HepG2 (cell line): Measurements from ENCODE around the gene HRG. TPM values are rescaled to one million over a fixed set of nuclear protein-coding genes. Genes with fewer than 3 reads are reported as not detected.

Experiments used
- ATAC-seq: fragments of 200-7000 bp; cut with Tn5 transposase; 3 replicates; pipeline ENCODE4 v1.9.1; 2020; ENCODE audit warnings: mild to moderate bottlenecking, moderate library complexity
- BruUV-seq: library from RNA; stranded (reverse); fragments of 400-500 nt; replicated peaks from 2 replicates; lab custom pipeline; 2021; lab: Mats Ljungman, UMichigan
- CTCF ChIA-PET: fragments of 300-600 bp; formaldehyde crosslinking; extraction: SDS; loops from one replicate; lab custom pipeline; 2021; ENCODE audit warnings: low total read pairs, inconsistent platforms, low intra/inter-chr PET ratio; lab: Yijun Ruan, JAX
- POLR2A ChIA-PET: fragments of 350-600 bp; sonication (Branson Sonifier 250); formaldehyde crosslinking; loops from one replicate; lab custom pipeline; 2020; ENCODE audit warnings: antibody characterized with exemption, inconsistent platforms; lab: Yijun Ruan, JAX
- DNase-seq: peaks from one replicate; pipeline ENCODE4 v3.0.0-alpha.2; 2015; ENCODE audit warnings: low spot score
- FAIRE-seq: peaks from 3 replicates; lab custom pipeline; 2011; peaks lifted over from hg19 to GRCh38; lab: Jason Lieb, UNC
- H2AFZ ChIP-seq: one replicate; pipeline ENCODE4 v1.6.1; 2011; ENCODE audit warnings: low read length, inconsistent platforms
- H3K27ac ChIP-seq: fragments of 300-600 bp; 3 replicates; pipeline ENCODE4 v1.8.0; 2011; ENCODE audit warnings: mixed run types, mild to moderate bottlenecking, mixed read lengths, low read length, inconsistent platforms; ENCODE audit not compliant: insufficient read depth; ENCODE audit errors: extremely low read length
- H3K27me3 ChIP-seq, 2 experiments: fragments of 200-600 bp in 1 of 2; 2 replicates in 1 of 2; 3 replicates in 1 of 2; pipeline versions ENCODE4 v1.6.0 to v1.8.0; 2011; ENCODE audit warnings: low read length in 2 of 2, mild to moderate bottlenecking in 2 of 2, moderate library complexity in 2 of 2, inconsistent platforms in 1 of 2; ENCODE audit not compliant: insufficient read depth in 2 of 2, control insufficient read depth in 1 of 2
- H3K36me3 ChIP-seq, 2 experiments: fragments of 200-600 bp in 1 of 2; replicated peaks in 1 of 2; 2 replicates in 1 of 2; 3 replicates in 1 of 2; pipeline versions ENCODE4 v1.5.1 to v1.8.0; 2011; ENCODE audit warnings: low read length in 2 of 2, inconsistent platforms in 1 of 2; ENCODE audit not compliant: insufficient read depth in 2 of 2, control insufficient read depth in 1 of 2
- H3K4me1 ChIP-seq: 2 replicates; pipeline ENCODE4 v1.5.1; 2012; ENCODE audit warnings: low read length, inconsistent platforms; ENCODE audit not compliant: insufficient read depth
- H3K4me2 ChIP-seq: 2 replicates; pipeline ENCODE4 v1.6.0; 2011; ENCODE audit warnings: low read depth, low read length, inconsistent platforms
- H3K4me3 ChIP-seq, 3 experiments: fragments of 200-600 bp in 1 of 3; sonication (generic), shearing (Covaris generic) in 1 of 3; replicated peaks in 1 of 3; 2 replicates each; pipeline ENCODE4 v1.5.1; 2011 to 2016; ENCODE audit warnings: low read length in 3 of 3, inconsistent platforms in 2 of 3, low read depth in 2 of 3, mild to moderate bottlenecking in 2 of 3, control low read depth in 1 of 3, mixed read lengths in 1 of 3; ENCODE audit not compliant: insufficient read depth in 1 of 3
- H3K79me2 ChIP-seq: one replicate; pipeline ENCODE4 v1.6.1; 2011; ENCODE audit warnings: low read length, inconsistent platforms; ENCODE audit not compliant: insufficient read depth
- H3K9ac ChIP-seq: 2 replicates; pipeline ENCODE4 v1.6.0; 2011; ENCODE audit warnings: mild to moderate bottlenecking, low read depth, low read length, inconsistent platforms; ENCODE audit not compliant: insufficient read depth
- H3K9me3 ChIP-seq: 2 replicates; pipeline ENCODE4 v1.5.1; 2012; ENCODE audit warnings: mild to moderate bottlenecking, low read length
- H4K20me1 ChIP-seq: 2 replicates; pipeline ENCODE4 v1.6.0; 2011; ENCODE audit warnings: inconsistent platforms, mild to moderate bottlenecking, low read length, moderate library complexity; ENCODE audit not compliant: insufficient read depth
- HOXA5 ChIP-seq: sonication (generic); formaldehyde crosslinking; IDR thresholded peaks from 2 replicates; pipeline ENCODE4 v1.4.0; 2020; ENCODE audit warnings: missing genetic modification reagents
- IRF9 ChIP-seq: sonication (generic); formaldehyde crosslinking; IDR thresholded peaks from 2 replicates; pipeline ENCODE4 v1.8.0; 2022; ENCODE audit warnings: missing genetic modification reagents, mild to moderate bottlenecking, borderline replicate concordance
- MAFG ChIP-seq: sonication (generic); formaldehyde crosslinking; IDR thresholded peaks from 2 replicates; pipeline ENCODE4 v1.5.1; 2020; ENCODE audit warnings: mild to moderate bottlenecking, missing genetic modification reagents
- SMARCC2 ChIP-seq: fragments of 450-650 bp; IDR thresholded peaks from 2 replicates; pipeline ENCODE4 v1.6.1; 2017; ENCODE audit warnings: antibody characterized with exemption, mild to moderate bottlenecking
- TEAD3 ChIP-seq: optimal IDR thresholded peaks from 2 replicates; pipeline ENCODE3; 2016; ENCODE audit warnings: borderline replicate concordance
- ZBTB42 ChIP-seq: sonication (generic); formaldehyde crosslinking; IDR thresholded peaks from 2 replicates; pipeline ENCODE4 v1.5.0; 2020; ENCODE audit warnings: mild to moderate bottlenecking, missing genetic modification reagents
- WGBS: methylation state at CpG from one replicate; pipeline ENCODE4 v1.1.6; 2017; ENCODE audit warnings: low lambda C conversion rate; 5-methylcytosine and 5-hydroxymethylcytosine counted together
- in situ Hi-C: cut with HindIII; loops from 2 replicates; pipeline ENCODE4 v1.10.0; 2017; ENCODE audit warnings: low pct_unique_long_range_greater_than_20kb; ENCODE audit not compliant: extremely low pct_ligation_motif_present
- intact Hi-C: fragments of 100-400 bp; cut with micrococcal nuclease; formaldehyde crosslinking; loops from one replicate; pipeline ENCODE4 v1.10.0; 2022; ENCODE audit not compliant: unreplicated experiment
- polyA plus RNA-seq, 8 experiments: library from polyadenylated mRNA; depleted of rRNA in 3 of 8; stranded (reverse) in 7 of 8; unstranded in 1 of 8; fragments of >200 nt; fragmentation: Illumina TruSeq in 4 of 8; extraction: Trizol in 4 of 8; gene quantifications; 2 replicates each; pipeline versions ENCODE4 v1.2.1 to v1.2.3, GENCODE V29; 2011 to 2016; ENCODE audit warnings: low read depth in 4 of 8, missing spikeins in 1 of 8, mixed read lengths in 1 of 8; ENCODE audit not compliant: insufficient read depth in 1 of 8
- total RNA-seq, 5 experiments: library from RNA; depleted of rRNA; stranded (reverse); fragments of >200 nt; fragmentation: Illumina TruSeq; extraction: Trizol; gene quantifications; 2 replicates each; pipeline ENCODE4 v1.2.3, GENCODE V29; 2016; ENCODE audit warnings: low read depth in 1 of 5

The HRG gene
- total and polyA plus RNA-seq, 2 of the 13 experiments (the other 11 are each of a cell fraction or from before 2014, with no cell fraction given): 0.09 to 0.11 TPM

GRCh38 chr3:186664119-186664495 lies 1.7 kb upstream of the HRG start:
- H3K4me2 ChIP-seq: peak overlapping the region; percentile 4; the same call in 1 of the 2 replicates
- no peak overlapping the region for H3K9ac ChIP-seq
- H3K36me3 ChIP-seq: no peaks in the 10 kb centered on the region
- H3K4me3 ChIP-seq: no peak overlapping the region
- BruUV-seq: no TSS peak
- peak; percentile 52 for ATAC-seq
- H2AFZ ChIP-seq: no peak overlapping the region
- in situ Hi-C loops (no loop called here), intact Hi-C loops (no loop called here)
- H4K20me1 ChIP-seq: no peaks in the 10 kb centered on the region
- no peaks in the 10 kb centered on the region; a peak in 1 of 5 replicates for H3K27me3 ChIP-seq
- no peak for FAIRE-seq
- peaks cover 34% of the 10 kb centered on the region for H3K4me1 ChIP-seq
- POLR2A ChIA-PET: no interaction called here
- no peaks in the 10 kb centered on the region for H3K9me3 ChIP-seq
- no peak for DNase-seq
- H3K27ac ChIP-seq: no peak overlapping the region
- TF ChIP-seq TEAD3 (CRISPR knock-in tag) (peak; percentile 71), HOXA5 (CRISPR knock-in tag) (no peak)
- TF ChIP-seq, all 625 proteins: peak for 1
- CTCF ChIA-PET: no interaction called here
- H3K79me2 ChIP-seq: no peaks in the 10 kb centered on the region

DNA sequence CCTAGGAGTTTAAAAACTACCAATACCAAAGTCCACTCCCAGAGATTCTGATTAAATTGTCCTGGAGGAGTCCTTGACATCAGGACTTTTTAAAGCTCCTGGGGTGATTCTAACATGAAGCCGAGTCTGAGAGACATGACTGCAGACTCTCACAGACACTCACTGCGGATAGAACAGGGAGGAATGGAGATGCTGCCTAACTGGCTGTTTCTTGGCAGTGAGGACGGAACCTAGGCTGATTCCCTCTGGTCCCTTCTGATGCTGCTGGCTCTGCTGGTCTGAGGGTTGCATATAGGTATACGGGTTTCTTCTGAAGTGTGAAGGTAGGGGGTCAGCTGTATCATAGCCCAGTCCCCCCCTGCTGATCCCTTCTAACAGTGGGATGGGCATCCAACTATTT lies 1.3 kb upstream of the HRG start:
- Histone ChIP-seq H3K36me3 (no peaks in the 10 kb centered on the region), H4K20me1 (no peaks in the 10 kb centered on the region), H3K4me2 (peak overlapping the region; percentile 4; the same call in 1 of the 2 replicates), H2AFZ (no peak overlapping the region), H3K9ac (no peak overlapping the region), H3K4me3 (no peak overlapping the region; a peak in 1 of 6 replicates), H3K27ac (no peak overlapping the region), H3K4me1 (peaks cover 36% of the 10 kb centered on the region), H3K9me3 (no peaks in the 10 kb centered on the region), H3K79me2 (no peaks in the 10 kb centered on the region), H3K27me3 (no peaks in the 10 kb centered on the region; a peak in 1 of 5 replicates)
- FAIRE-seq (no peak), DNase-seq (no peak), ATAC-seq (peak; percentile 62)
- in situ Hi-C loops (no loop called here), intact Hi-C loops (no loop called here)
- POLR2A ChIA-PET: no interaction called here
- no TSS peak for BruUV-seq
- CTCF ChIA-PET: no interaction called here
- TF ChIP-seq IRF9 (CRISPR knock-in tag) (no peak), SMARCC2 (no peak), ZBTB42 (CRISPR knock-in tag) (no peak), MAFG (CRISPR knock-in tag) (no peak)
- 18% methylated on average over 4 of the region's 4 CpGs for WGBS
